HG03103 (cell line): Measurements from ENCODE around the gene JUNB.

Experiments used
- ATAC-seq: cut with Tn5 transposase; IDR thresholded peaks from one replicate; pipeline ENCODE4 v1.9.1; 2021; ENCODE audit warnings: low read depth; ENCODE audit not compliant: unreplicated experiment

JUNB gene

DNA sequence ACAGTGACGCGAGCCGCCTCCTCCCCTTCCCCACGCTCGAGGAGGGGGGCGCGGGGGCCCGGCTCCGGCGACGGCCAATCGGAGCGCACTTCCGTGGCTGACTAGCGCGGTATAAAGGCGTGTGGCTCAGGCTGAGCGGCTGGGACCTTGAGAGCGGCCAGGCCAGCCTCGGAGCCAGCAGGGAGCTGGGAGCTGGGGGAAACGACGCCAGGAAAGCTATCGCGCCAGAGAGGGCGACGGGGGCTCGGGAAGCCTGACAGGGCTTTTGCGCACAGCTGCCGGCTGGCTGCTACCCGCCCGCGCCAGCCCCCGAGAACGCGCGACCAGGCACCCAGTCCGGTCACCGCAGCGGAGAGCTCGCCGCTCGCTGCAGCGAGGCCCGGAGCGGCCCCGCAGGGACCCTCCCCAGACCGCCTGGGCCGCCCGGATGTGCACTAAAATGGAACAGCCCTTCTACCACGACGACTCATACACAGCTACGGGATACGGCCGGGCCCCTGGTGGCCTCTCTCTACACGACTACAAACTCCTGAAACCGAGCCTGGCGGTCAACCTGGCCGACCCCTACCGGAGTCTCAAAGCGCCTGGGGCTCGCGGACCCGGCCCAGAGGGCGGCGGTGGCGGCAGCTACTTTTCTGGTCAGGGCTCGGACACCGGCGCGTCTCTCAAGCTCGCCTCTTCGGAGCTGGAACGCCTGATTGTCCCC, at the start of gene JUNB:
JUNB (plus strand) TSS at position 142 of the 706 bp plus-strand sequence; CDS start at position 428, 286 bp downstream.
- ATAC-seq: peak; percentile 28

DNA sequence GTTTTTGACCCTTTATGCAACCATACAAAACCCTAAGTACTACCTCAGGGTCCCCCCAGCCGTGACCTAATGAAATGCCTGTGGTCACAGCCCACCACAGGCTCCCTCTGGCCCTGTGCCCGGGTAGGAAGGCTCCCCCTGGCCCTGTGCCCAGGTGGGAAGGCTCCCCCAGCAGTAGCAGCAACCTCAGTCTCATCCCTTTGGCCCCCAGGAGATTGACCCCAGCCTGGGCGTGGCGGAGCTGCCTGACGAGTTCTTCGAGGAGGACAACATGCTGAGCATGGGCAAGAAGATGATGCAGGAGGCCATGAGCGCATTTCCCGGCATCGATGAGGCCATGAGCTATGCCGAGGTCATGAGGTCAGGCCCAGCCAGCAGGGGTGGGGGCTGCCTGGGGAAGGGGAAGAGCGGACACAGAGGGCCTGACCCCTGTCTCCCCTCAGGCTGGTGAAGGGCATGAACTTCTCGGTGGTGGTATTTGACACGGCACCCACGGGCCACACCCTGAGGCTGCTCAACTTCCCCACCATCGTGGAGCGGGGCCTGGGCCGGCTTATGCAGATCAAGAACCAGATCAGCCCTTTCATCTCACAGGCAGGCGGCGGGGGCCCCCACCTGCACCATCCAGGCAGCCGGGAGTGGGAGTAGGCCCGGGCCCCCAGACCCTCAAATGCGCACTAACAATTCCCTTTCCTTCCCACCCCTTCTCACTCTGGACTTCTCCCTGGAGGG, 46.0 kb upstream of the JUNB start:
- no peak for ATAC-seq

DNA sequence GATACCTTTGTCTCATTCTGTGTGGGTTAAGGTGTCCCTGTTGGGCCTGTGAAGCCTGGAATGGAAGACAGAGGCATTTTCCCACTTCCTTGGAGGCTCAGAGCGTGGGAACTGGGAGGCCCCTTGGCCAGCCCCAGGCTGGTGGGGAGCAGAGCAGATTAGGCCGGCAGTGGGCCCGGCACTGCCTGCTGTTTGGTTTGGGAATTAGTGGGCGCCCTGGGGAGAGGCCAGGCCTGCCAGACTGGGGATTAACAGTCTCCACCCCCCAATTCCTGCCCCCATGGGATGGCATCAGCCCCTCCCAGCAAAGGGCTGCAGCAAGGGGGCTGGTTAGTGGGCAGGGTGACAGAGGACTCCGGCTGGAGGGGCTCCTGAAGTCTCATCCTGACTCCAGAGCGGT, 42.8 kb upstream of the JUNB start:
- no peak for ATAC-seq

DNA sequence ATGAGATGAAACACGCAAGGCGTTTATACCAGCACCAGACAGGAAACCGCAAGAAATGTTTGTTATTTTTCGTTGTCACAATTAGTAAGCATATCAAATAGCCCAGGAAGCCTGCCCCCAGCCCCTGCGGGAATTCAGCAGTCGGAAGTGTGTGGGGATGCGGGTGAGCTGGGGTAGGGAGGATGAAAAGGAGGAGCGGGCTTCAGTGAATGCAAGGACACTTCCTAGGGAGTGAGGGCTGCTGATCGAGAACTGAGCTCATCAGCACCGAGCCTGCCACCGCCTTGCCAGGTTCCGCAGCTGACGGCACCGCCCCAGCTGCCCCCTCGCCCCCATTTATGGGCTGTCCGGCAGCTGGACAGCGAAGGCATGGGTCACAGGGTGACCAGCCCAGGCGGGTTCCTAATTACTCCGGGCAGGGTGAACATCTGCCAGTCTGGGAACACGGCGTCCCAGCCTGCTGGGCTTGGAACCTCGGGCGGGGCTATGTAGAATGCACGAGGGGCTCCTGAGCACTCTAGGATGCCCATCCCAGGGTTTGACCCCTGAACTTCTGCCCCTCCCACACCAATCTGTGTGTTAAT, 41.3 kb upstream of the JUNB start:
- ATAC-seq: no peak

DNA sequence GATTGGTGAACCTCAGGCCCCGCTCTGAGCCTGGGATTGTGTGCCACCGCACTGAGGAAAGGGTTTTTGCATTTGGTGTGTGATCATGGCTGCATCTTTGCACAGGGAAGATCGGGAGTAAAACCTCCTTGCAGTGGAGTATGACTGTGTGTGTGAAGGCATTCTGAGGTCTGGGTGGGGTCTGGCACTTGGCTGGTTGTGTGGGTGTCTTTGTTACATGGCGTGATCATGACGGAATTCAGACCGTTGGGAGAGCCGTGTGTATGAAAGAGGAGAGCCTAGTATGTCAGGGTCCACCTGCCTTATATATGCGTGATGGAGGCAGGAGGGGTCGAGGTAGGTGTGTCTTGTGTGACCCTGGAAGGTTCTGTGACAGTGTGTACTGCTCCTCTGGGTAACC, 40.4 kb upstream of the JUNB start:
- ATAC-seq: no peak

DNA sequence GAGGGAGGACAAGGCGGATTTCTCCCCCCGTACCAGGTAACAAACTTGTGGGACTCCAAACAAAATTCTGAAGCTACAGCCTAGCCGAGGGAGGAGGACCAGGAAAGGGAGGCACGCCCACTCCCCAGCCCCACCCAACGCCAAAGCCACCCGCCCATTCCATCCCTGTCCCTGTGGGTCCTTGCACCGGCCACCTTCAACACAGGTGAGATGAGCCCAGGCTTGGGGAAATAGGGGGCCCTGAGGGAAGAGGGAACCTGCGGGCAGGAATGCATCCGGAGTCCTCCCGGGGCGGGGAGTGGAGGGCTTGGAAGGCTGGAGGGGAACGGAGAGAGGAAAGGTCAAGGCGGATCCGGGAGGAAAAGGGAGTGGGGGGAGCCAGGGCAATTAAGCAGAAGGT, 39.7 kb upstream of the JUNB start, which contains the start of gene BEST2:
BEST2 (plus strand) TSS at position 157 of the 400 bp plus-strand sequence. CDS start 802 bp downstream, outside the sequence.
- ATAC-seq: no peak

DNA sequence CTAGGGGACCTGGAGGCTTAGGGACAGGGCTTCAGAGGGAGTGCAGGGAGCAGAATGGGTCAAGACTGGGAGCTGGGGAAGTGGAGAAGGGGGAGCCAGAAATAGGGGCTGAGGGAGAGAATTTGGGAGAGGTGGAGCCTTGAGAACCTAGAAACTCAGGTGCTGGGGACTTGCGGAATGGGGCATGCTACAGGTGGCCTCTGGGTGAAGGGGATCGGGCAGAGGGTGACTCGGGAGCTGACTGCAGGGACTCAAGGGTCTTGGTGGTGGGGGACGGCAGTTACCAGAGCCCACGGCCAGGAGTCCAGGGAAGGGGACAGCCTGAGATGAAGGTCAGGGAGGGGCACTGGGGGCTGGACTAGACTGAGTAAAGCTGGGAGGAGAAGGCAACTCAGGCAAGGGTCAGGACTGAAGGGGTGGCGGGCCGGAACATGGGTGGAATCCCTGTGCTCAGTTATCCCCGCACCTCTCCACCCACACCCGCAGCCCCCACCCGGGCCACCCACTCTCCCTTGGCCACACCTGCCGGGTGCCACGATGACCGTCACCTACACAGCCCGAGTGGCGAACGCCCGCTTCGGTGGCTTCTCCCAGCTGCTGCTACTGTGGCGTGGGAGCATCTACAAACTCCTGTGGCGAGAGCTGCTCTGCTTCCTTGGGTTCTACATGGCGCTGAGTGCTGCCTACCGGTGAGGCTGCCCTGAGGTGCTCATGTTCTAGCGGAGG, 39.1 kb upstream of the JUNB start:
- no peak for ATAC-seq

DNA sequence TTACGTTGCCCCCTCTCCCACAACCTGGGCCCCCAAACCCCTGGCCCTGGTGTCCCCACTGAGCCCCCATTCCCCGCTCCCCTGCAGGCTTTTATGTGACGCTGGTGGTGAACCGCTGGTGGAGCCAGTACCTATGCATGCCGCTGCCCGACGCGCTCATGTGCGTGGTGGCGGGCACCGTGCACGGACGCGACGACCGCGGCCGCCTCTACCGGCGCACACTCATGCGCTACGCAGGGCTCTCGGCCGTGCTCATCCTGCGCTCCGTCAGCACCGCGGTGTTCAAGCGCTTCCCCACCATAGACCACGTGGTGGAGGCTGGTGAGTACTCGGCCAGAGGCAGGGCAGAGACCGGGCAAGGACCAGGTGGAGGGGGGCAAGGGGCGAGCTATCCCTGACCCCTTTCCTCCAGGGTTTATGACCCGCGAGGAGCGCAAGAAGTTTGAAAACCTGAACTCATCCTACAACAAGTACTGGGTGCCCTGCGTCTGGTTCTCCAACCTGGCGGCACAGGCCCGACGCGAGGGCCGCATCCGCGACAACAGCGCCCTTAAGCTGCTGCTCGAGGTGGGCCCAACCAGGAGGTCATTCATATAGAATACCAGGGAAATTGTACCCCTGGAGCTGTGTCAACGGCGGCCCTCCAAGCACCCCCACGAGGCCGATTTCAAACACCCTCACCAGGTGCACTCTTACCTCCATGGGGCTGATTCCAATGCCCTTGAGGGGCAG, 36.7 kb upstream of the JUNB start:
- no peak for ATAC-seq

DNA sequence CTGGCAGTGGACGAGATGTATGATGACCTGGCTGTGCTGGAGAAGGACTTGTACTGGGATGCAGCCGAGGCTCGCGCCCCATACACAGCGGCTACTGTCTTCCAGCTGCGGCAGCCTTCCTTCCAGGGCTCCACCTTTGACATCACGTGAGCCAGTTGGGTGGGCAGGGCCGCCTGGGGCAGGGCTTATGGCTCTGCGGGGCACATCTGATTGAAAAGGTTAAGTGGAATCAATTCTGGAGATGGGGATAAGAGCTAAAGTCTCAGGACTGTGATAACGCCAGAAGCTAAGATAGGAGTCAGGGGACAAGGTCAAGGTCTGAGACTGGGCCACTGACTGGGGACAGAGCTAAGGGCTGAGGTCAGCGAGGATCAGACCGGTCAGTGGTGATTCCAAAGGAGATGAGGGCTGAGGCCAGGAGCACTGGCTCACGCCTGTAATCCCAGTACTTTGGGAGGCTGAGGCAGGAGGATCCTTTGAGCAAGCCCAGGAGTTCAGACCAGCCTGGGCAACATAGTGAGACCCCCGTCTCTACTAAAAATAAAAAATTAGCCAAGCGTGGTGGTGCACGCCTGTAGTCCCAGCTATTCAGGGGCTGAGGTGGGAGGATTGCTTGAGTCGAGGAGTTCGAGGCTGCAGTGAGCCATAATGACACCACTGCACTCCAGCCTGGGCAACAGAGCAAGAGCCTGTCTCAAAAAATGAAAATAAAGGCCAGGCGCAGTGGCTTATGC, 35.0 kb upstream of the JUNB start:
- no peak for ATAC-seq

DNA sequence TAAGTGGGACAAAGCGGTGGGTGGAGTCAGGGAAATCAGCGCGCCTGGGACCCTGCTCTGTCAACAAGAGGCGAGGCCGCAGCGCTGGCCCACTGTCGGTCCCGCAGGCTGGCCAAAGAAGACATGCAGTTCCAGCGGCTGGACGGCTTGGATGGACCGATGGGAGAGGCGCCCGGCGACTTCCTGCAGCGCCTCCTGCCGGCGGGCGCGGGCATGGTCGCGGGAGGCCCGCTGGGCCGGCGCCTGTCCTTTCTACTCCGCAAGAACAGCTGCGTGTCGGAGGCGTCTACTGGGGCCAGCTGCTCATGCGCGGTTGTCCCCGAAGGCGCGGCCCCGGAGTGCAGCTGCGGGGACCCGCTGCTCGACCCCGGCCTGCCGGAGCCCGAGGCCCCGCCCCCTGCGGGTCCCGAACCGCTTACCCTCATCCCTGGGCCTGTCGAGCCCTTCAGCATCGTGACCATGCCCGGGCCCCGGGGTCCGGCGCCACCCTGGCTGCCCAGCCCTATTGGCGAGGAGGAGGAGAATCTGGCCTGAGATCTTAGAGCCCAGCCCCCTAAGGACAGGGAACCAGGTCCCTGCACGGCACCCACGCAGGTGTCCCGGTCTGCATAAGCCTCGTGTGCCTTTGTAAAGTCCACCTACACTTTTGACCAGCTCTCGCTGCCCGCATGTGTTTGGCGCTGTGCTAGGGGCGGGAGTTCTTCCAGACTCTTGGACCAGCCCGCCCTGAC, 33.6 kb upstream of the JUNB start:
- ATAC-seq: no peak

DNA sequence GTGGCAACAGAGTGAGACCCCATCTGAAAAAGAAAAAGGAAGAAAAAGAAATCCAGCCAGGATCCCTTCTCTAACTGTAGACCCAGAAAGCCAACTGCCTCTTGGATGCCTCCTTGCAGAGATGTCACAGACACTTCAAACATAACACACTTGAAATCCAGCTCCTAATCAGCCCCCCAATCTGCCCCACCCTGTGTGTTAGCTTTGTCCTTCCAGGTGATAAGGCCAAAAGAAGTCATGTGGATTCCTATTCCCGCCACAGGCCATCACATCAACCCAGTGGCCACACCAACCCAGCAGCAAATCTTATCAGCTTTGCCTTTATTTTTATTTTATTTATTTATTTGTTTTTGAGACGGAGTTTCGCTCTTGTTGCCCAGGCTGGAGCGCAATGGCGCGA, 31.6 kb upstream of the JUNB start:
- ATAC-seq: no peak

DNA sequence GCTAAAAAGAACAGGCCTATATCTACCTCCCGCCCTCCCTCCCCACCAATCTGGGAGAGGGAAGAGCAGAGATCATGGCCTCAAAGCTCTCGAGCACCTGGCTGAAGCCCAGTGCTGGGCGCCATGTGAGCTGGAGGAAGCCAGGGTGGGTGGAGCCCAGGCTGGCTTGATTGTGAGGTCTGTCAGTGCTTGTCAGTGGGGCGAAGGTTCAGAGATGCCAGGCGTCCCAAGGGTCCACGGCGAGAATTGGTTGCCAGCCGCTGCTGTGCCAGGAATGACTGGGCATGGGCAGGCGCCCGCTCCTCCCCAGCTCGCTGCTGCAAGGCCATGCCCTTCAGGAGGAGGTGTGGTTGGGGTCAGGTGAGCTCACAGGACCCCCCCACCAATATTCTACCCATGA, 28.2 kb upstream of the JUNB start:
- no peak for ATAC-seq

DNA sequence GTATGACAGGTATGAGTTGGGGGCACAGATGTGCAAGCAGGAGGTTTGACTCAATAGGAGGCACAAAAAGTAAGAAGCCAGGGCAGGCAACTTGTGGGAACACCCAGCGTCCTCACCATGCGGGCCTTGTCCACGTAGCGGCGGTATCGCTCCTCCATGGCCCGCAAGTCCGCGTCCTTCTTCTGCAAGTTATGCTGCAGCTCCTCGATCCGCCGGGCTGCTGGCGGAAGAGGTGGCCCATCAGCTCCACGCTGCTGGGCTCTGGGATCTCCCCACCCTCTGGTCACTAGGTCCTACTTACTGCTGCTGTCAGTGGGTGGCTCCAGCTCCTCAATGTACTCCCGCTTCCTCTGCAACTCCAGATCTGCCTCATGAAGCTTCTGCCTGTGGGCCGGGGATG, 26.6 kb upstream of the JUNB start:
- no peak for ATAC-seq

DNA sequence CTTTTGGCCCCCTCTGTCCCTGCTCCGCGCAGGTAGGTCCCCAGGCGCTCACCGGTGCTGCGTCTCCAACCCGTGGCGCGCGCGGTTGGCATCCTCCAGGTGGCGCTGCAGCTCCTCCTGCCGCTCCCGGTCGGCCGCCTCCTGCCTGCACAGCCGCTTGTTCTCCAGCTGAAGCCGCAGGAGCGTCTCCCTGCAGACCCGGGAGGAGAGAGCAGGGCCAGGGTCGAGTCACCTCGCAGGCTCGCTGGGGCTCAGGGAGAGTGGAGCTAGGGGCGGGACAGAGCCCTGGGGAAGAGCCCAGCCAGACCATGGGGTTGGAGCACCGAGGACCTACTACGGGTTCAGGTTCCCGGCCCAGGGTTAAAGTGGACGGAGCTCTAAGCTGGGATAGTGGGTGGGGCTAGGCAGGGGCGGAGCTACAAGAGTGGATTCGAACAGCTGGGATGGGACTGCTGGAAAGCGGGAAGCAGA, 25.2 kb upstream of the JUNB start:
- no peak for ATAC-seq

DNA sequence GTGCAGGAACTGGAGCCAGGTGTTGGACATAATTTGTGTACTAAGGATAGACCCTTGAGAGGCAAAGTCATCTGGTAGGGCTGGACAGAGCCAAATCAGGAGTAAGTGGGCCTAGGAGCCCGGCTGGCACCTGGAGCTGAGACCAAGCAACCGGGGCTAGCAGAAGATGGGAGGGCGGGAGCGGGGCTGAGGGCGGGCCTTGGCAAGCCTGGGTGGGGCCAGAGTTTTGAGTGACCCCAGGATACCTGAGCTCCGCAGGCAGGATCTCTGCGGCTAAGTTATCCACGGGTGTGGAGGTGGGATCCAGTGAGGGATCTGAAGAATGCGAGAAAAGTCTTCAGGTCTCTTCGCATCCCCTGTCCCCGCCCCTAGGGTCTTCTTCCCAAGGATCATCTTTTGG, 24.1 kb upstream of the JUNB start:
- no peak for ATAC-seq

DNA sequence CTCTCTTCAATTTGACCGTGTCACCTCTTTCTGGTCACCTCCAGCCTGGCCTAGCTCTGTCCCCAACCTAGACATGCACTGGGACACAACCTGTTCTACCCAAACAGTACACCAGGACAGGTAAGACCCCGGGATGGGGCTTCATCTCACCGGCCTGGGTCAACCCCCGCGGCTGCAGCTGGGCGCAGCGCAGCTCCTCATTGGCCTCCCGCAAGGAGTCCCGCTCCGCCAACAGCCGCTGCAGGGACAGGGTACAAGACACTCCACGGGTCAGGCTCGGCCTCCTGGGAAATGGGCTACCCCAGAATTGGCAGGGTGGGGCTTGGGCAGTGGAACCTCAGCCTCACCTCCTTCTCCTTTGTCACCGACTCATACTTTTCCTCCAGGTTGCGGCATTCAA, 23.6 kb upstream of the JUNB start:
- ATAC-seq: no peak

DNA sequence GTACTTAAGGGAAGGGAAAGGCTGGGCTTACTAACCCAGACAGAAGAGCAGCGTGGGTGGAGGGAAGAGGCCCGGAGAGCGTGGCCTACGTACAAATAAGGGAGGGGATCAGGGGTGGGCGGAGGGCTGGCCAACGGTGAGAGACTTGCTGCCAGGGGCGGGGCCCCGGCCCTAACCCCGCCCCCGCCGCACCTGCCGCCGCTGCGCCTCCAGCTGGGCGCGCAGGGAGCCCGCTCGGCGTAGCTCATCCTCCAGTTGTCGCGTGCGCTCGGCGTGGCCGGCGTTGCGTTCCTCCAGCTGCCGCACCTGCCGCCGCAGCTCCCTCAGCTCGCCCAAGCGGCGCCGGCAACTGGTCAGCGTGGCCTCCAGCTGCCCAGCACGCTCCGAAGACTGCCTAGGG, 21.6 kb upstream of the JUNB start:
- no peak for ATAC-seq

DNA sequence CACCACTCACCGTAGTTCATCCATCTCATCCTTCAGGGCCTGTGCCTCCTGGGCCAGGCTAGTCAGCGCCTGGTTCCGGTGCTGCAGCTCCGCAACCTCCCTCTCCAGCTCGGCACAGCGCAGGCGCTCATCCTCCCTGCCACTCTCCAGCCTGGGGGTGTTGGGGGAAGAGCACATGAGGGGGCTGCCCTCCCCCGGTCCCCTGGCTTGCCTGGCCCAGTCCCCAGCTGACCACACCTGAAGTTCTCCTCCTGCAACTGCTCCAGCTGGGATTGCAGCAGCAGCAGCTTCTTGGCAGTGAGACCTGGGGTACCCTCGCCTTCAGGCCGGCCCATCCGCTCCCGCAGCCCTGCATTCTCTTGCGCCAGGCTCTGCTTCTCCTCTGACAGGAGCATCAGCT, 20.4 kb upstream of the JUNB start:
- ATAC-seq: no peak

DNA sequence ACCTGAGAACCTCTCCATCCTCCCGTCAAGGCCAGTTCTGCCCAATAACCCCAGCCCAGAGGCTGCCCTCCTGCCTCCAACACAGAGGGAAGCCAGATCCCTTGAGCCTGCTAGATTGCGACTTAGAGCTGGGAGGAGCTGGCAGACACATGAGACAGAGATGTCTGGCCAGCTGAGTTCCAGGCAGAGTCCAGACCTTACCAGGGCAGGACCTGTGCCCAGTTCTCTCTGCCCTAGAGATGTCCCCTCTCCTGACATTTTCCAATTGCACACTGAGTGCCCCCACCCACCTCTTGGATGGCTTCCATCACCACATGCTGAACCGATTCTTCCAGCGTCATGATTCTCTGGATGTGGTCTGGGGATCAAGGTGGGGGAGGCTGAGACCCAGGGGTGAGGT, 19.0 kb upstream of the JUNB start:
- no peak for ATAC-seq
